ENCODE data around the gene KRTAP9-8.
A peak's percentile ranks its signal among the peaks of the same experiment; 100 is the strongest.
"Not testable (repeated sequence)": the region's sequence is repeated elsewhere in the genome, so short reads cannot be mapped to it uniquely, and the experiment has no call there.

The KRTAP9-8 gene

GRCh38 chr17:41223821-41224220 is 14.0 kb upstream of the KRTAP9-8 start:
- H3K27me3 ChIP-seq (ENCODE audit: insufficient read depth, low read length): no peaks in the 10 kb centered on the region
- no peaks in the 10 kb centered on the region for H3K79me1 ChIP-seq (ENCODE audit: low read length)
- no peak overlapping the region for H3K4me3 ChIP-seq (ENCODE audit: low read depth, low read length)
- H3K9me3 ChIP-seq (ENCODE audit: insufficient read depth, low read depth, low read length): no peaks in the 10 kb centered on the region
- no CpG with 5 or more reads among the region's 2 CpGs for WGBS (ENCODE audit: extremely low coverage, insufficient coverage, insufficient read length)
- H2AFZ ChIP-seq (ENCODE audit: insufficient read depth, low read length, poor library complexity): no peak overlapping the region
- H2AK5ac ChIP-seq (ENCODE audit: low read length): no peak overlapping the region
- no peak overlapping the region for H4K12ac ChIP-seq (ENCODE audit: low read depth, low read length)
- no peak overlapping the region for H3K4me2 ChIP-seq (ENCODE audit: low read length)
- H2BK5ac ChIP-seq (ENCODE audit: low read depth, low read length, poor library complexity): no peak overlapping the region
- H3K27ac ChIP-seq (ENCODE audit: low read depth, low read length): no peak overlapping the region
- H2BK12ac ChIP-seq (ENCODE audit: low read length): no peak overlapping the region
- H3K9ac ChIP-seq (ENCODE audit: low read length): no peak overlapping the region
- no peak overlapping the region for H3K23ac ChIP-seq (ENCODE audit: low read length)
- H3K4ac ChIP-seq (ENCODE audit: low read depth, low read length): no peak overlapping the region
- no peak overlapping the region for H3K14ac ChIP-seq (ENCODE audit: low read length)
- H3K79me2 ChIP-seq (ENCODE audit: control insufficient read depth, insufficient read depth, low read length, poor library complexity): no peaks in the 10 kb centered on the region
- H4K91ac ChIP-seq (ENCODE audit: low read depth, low read length): no peak overlapping the region
- H3K36me3 ChIP-seq (ENCODE audit: control insufficient read depth in 1 of 2, insufficient read depth in 2 of 2, low read length in 2 of 2): no peaks in the 10 kb centered on the region
- H3K4me1 ChIP-seq (ENCODE audit: control insufficient read depth in 1 of 2, insufficient read depth in 2 of 2, low read length in 2 of 2): no peaks in the 10 kb centered on the region
- H3K18ac ChIP-seq (ENCODE audit: low read length): no peak overlapping the region
- no peak overlapping the region for H2BK120ac ChIP-seq (ENCODE audit: insufficient read depth, low read length, poor library complexity)
- no peak overlapping the region for H4K8ac ChIP-seq (ENCODE audit: low read depth, low read length)
- DNase-seq: no peak

- Histone ChIP-seq H4K12ac (ENCODE audit: low read depth, low read length) (no peak overlapping the region), H2AK5ac (ENCODE audit: low read length) (no peak overlapping the region), H3K14ac (ENCODE audit: low read length) (no peak overlapping the region), H2BK120ac (ENCODE audit: insufficient read depth, low read length, poor library complexity) (no peak overlapping the region), H3K9ac (ENCODE audit: low read length) (no peak overlapping the region), H3K4ac (ENCODE audit: low read depth, low read length) (no peak overlapping the region), H3K36me3 (ENCODE audit: control insufficient read depth in 1 of 2, insufficient read depth in 2 of 2, low read length in 2 of 2) (no peaks in the 10 kb centered on the region), H3K27me3 (ENCODE audit: insufficient read depth, low read length) (no peaks in the 10 kb centered on the region), H3K79me1 (ENCODE audit: low read length) (no peaks in the 10 kb centered on the region), H2BK12ac (ENCODE audit: low read length) (no peak overlapping the region), H3K4me3 (ENCODE audit: low read depth, low read length) (no peak overlapping the region), H3K79me2 (ENCODE audit: control insufficient read depth, insufficient read depth, low read length, poor library complexity) (no peaks in the 10 kb centered on the region), H2AFZ (ENCODE audit: insufficient read depth, low read length, poor library complexity) (no peak overlapping the region), H3K27ac (ENCODE audit: low read depth, low read length) (no peak overlapping the region), H4K8ac (ENCODE audit: low read depth, low read length) (no peak overlapping the region), H3K18ac (ENCODE audit: low read length) (no peak overlapping the region), H4K91ac (ENCODE audit: low read depth, low read length) (no peak overlapping the region), H2BK5ac (ENCODE audit: low read depth, low read length, poor library complexity) (peak overlapping the region; percentile 40), H3K4me1 (ENCODE audit: control insufficient read depth in 1 of 2, insufficient read depth in 2 of 2, low read length in 2 of 2) (no peaks in the 10 kb centered on the region), H3K4me2 (ENCODE audit: low read length) (no peak overlapping the region), H3K23ac (ENCODE audit: low read length) (no peak overlapping the region), H3K9me3 (ENCODE audit: insufficient read depth, low read depth, low read length) (no peaks in the 10 kb centered on the region)
- WGBS (ENCODE audit: extremely low coverage, insufficient coverage, insufficient read length): no CpG with 5 or more reads among the region's 6 CpGs
- peak in 1 of 2 donors; percentile 35 for DNase-seq
These were observed 11.7 kb upstream of the KRTAP9-8 start for GRCh38 chr17:41226051-41226450.

GRCh38 chr17:41226598-41227095 is 11.2 kb upstream of the KRTAP9-8 start, which contains the start of gene KRTAP9-2:
TSS of gene KRTAP9-2 (plus strand) at chr17:41226648. CDS start at chr17:41226655, 7 bp downstream.
- H3K9ac ChIP-seq (ENCODE audit: low read length); H3K4ac ChIP-seq (ENCODE audit: low read depth, low read length); H2AK5ac ChIP-seq (ENCODE audit: low read length); H3K14ac ChIP-seq (ENCODE audit: low read length); H3K23ac ChIP-seq (ENCODE audit: low read length); H3K18ac ChIP-seq (ENCODE audit: low read length); H3K27me3 ChIP-seq (ENCODE audit: insufficient read depth, low read length); H2AFZ ChIP-seq (ENCODE audit: insufficient read depth, low read length, poor library complexity); H4K12ac ChIP-seq (ENCODE audit: low read depth, low read length); H3K4me1 ChIP-seq (ENCODE audit: control insufficient read depth in 1 of 2, insufficient read depth in 2 of 2, low read length in 2 of 2); H2BK120ac ChIP-seq (ENCODE audit: insufficient read depth, low read length, poor library complexity); DNase-seq; H3K79me2 ChIP-seq (ENCODE audit: control insufficient read depth, insufficient read depth, low read length, poor library complexity); H3K4me3 ChIP-seq (ENCODE audit: low read depth, low read length); H3K79me1 ChIP-seq (ENCODE audit: low read length); H3K27ac ChIP-seq (ENCODE audit: low read depth, low read length); H4K8ac ChIP-seq (ENCODE audit: low read depth, low read length); H3K36me3 ChIP-seq (ENCODE audit: control insufficient read depth in 1 of 2, insufficient read depth in 2 of 2, low read length in 2 of 2); H4K91ac ChIP-seq (ENCODE audit: low read depth, low read length); H3K9me3 ChIP-seq (ENCODE audit: insufficient read depth, low read depth, low read length); H3K4me2 ChIP-seq (ENCODE audit: low read length); H2BK12ac ChIP-seq (ENCODE audit: low read length): not testable (repeated sequence)
- H2BK5ac ChIP-seq (ENCODE audit: low read depth, low read length, poor library complexity): peak within 1 kb of the TSS; percentile 40
- no CpG with 5 or more reads among the region's 4 CpGs for WGBS (ENCODE audit: extremely low coverage, insufficient coverage, insufficient read length)

GRCh38 chr17:41230094-41230493 is 7.7 kb upstream of the KRTAP9-8 start:
- Histone ChIP-seq H4K91ac (ENCODE audit: low read depth, low read length) (no peak overlapping the region), H3K27ac (ENCODE audit: low read depth, low read length) (no peak overlapping the region), H3K36me3 (ENCODE audit: control insufficient read depth in 1 of 2, insufficient read depth in 2 of 2, low read length in 2 of 2) (no peaks in the 10 kb centered on the region), H2BK5ac (ENCODE audit: low read depth, low read length, poor library complexity) (no peak overlapping the region), H3K9me3 (ENCODE audit: insufficient read depth, low read depth, low read length) (no peaks in the 10 kb centered on the region), H3K14ac (ENCODE audit: low read length) (no peak overlapping the region), H3K18ac (ENCODE audit: low read length) (no peak overlapping the region), H3K79me1 (ENCODE audit: low read length) (no peaks in the 10 kb centered on the region), H3K23ac (ENCODE audit: low read length) (no peak overlapping the region), H2AK5ac (ENCODE audit: low read length) (no peak overlapping the region), H3K4me1 (ENCODE audit: control insufficient read depth in 1 of 2, insufficient read depth in 2 of 2, low read length in 2 of 2) (no peaks in the 10 kb centered on the region), H3K4me2 (ENCODE audit: low read length) (no peak overlapping the region), H3K4ac (ENCODE audit: low read depth, low read length) (no peak overlapping the region), H3K9ac (ENCODE audit: low read length) (no peak overlapping the region), H4K12ac (ENCODE audit: low read depth, low read length) (no peak overlapping the region), H3K79me2 (ENCODE audit: control insufficient read depth, insufficient read depth, low read length, poor library complexity) (no peaks in the 10 kb centered on the region), H4K8ac (ENCODE audit: low read depth, low read length) (no peak overlapping the region), H2BK120ac (ENCODE audit: insufficient read depth, low read length, poor library complexity) (no peak overlapping the region), H2BK12ac (ENCODE audit: low read length) (no peak overlapping the region), H3K27me3 (ENCODE audit: insufficient read depth, low read length) (no peaks in the 10 kb centered on the region), H2AFZ (ENCODE audit: insufficient read depth, low read length, poor library complexity) (no peak overlapping the region), H3K4me3 (ENCODE audit: low read depth, low read length) (no peak overlapping the region)
- DNase-seq: no peak

Measured in trophoblast cell (in vitro differentiated cells and primary cell).